ENCODE results near the gene AUTS2. TPM values are rescaled to one million over a fixed set of nuclear protein-coding genes. Genes with fewer than 3 reads are reported as not detected.

The AUTS2 gene
- total and polyA plus RNA-seq, 2 experiments from 2014 or later = 32.0 to 91.0 TPM

DNA sequence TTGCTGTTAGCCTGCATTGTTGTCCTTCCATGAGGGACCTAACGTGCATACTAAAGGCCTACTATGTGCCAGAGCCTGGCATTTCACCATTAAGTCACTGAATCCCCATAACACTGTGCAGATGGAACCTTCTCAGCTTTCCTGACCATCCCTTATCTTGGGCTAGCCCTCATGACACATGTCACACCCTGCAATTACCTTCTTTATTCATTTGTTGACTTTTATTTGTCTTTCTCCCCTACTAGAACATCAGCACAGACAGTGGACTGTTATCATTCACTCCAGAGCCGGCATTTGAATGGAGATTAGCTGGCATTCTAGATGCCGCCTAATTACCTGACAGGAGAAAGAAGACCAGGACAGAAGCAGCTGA lies 1062.5 kb downstream of the AUTS2 start:
- Histone ChIP-seq H3K4me1 (ENCODE audit: insufficient read depth) (peaks cover 11% of the 10 kb centered on the region; the same call in 1 of the 2 replicates), H3K36me3 (ENCODE audit: insufficient read depth) (no peaks in the 10 kb centered on the region), H3K4me2 (no peak overlapping the region), H4K20me1 (replicated peaks; ENCODE audit: insufficient read depth) (no peaks in the 10 kb centered on the region), H3K79me2 (replicated peaks; ENCODE audit: insufficient read depth) (no peaks in the 10 kb centered on the region), H3K4me3 (no peak overlapping the region), H2AFZ (no peak overlapping the region), H3F3A (replicated peaks; ENCODE audit: low read depth) (no peaks in the 10 kb centered on the region), H3K27me3 (ENCODE audit: insufficient read depth) (no peaks in the 10 kb centered on the region), H3K27ac (ENCODE audit: low read depth) (no peak overlapping the region), H3K9me2 (ENCODE audit: insufficient read depth) (no peaks in the 10 kb centered on the region)
- Mint-ChIP-seq H3K4me1 (peaks cover 30% of the 10 kb centered on the region), H3K27ac (no peak overlapping the region), H3K9me3 (no peaks in the 10 kb centered on the region), H3K27me3 (ENCODE audit: insufficient read depth, low read depth, poor library complexity) (peaks cover 4% of the 10 kb centered on the region), H3K4me3 (no peak overlapping the region), H3K36me3 (ENCODE audit: low read depth) (no peaks in the 10 kb centered on the region)
- TF ChIP-seq, protein P1, sequence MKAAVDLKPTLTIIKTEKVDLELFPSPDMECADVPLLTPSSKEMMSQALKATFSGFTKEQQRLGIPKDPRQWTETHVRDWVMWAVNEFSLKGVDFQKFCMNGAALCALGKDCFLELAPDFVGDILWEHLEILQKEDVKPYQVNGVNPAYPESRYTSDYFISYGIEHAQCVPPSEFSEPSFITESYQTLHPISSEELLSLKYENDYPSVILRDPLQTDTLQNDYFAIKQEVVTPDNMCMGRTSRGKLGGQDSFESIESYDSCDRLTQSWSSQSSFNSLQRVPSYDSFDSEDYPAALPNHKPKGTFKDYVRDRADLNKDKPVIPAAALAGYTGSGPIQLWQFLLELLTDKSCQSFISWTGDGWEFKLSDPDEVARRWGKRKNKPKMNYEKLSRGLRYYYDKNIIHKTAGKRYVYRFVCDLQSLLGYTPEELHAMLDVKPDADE (IDR thresholded peaks at IDR 0.05) = no peak
- TF ChIP-seq, protein P2, sequence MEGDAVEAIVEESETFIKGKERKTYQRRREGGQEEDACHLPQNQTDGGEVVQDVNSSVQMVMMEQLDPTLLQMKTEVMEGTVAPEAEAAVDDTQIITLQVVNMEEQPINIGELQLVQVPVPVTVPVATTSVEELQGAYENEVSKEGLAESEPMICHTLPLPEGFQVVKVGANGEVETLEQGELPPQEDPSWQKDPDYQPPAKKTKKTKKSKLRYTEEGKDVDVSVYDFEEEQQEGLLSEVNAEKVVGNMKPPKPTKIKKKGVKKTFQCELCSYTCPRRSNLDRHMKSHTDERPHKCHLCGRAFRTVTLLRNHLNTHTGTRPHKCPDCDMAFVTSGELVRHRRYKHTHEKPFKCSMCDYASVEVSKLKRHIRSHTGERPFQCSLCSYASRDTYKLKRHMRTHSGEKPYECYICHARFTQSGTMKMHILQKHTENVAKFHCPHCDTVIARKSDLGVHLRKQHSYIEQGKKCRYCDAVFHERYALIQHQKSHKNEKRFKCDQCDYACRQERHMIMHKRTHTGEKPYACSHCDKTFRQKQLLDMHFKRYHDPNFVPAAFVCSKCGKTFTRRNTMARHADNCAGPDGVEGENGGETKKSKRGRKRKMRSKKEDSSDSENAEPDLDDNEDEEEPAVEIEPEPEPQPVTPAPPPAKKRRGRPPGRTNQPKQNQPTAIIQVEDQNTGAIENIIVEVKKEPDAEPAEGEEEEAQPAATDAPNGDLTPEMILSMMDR (conservative IDR thresholded peaks at IDR 0.05; ENCODE audit: low read depth in 2 of 2) = no peak
- TF ChIP-seq POLR2AphosphoS5 (IDR thresholded peaks at IDR 0.05; ENCODE audit: low read depth) = no peak
- no peak for TF ChIP-seq ZNF331 (CRISPR knock-in tag; IDR thresholded peaks at IDR 0.05; ENCODE audit: low read depth)
- TF ChIP-seq STAT1 (IDR thresholded peaks at IDR 0.05; ENCODE audit: unreplicated experiment) = no peak
- TF ChIP-seq, protein P3, sequence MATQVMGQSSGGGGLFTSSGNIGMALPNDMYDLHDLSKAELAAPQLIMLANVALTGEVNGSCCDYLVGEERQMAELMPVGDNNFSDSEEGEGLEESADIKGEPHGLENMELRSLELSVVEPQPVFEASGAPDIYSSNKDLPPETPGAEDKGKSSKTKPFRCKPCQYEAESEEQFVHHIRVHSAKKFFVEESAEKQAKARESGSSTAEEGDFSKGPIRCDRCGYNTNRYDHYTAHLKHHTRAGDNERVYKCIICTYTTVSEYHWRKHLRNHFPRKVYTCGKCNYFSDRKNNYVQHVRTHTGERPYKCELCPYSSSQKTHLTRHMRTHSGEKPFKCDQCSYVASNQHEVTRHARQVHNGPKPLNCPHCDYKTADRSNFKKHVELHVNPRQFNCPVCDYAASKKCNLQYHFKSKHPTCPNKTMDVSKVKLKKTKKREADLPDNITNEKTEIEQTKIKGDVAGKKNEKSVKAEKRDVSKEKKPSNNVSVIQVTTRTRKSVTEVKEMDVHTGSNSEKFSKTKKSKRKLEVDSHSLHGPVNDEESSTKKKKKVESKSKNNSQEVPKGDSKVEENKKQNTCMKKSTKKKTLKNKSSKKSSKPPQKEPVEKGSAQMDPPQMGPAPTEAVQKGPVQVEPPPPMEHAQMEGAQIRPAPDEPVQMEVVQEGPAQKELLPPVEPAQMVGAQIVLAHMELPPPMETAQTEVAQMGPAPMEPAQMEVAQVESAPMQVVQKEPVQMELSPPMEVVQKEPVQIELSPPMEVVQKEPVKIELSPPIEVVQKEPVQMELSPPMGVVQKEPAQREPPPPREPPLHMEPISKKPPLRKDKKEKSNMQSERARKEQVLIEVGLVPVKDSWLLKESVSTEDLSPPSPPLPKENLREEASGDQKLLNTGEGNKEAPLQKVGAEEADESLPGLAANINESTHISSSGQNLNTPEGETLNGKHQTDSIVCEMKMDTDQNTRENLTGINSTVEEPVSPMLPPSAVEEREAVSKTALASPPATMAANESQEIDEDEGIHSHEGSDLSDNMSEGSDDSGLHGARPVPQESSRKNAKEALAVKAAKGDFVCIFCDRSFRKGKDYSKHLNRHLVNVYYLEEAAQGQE (IDR thresholded peaks at IDR 0.05; ENCODE audit: unreplicated experiment) = no peak
- TF ChIP-seq ZNF114 (CRISPR knock-in tag; IDR thresholded peaks at IDR 0.05) = no peak
- TF ChIP-seq EZH2 (IDR thresholded peaks at IDR 0.05; ENCODE audit: low read depth, unreplicated experiment) = no peak
- TF ChIP-seq CREB1 (CRISPR knock-in tag; IDR thresholded peaks at IDR 0.05; ENCODE audit: low read depth) = no peak
- TF ChIP-seq, protein P4, sequence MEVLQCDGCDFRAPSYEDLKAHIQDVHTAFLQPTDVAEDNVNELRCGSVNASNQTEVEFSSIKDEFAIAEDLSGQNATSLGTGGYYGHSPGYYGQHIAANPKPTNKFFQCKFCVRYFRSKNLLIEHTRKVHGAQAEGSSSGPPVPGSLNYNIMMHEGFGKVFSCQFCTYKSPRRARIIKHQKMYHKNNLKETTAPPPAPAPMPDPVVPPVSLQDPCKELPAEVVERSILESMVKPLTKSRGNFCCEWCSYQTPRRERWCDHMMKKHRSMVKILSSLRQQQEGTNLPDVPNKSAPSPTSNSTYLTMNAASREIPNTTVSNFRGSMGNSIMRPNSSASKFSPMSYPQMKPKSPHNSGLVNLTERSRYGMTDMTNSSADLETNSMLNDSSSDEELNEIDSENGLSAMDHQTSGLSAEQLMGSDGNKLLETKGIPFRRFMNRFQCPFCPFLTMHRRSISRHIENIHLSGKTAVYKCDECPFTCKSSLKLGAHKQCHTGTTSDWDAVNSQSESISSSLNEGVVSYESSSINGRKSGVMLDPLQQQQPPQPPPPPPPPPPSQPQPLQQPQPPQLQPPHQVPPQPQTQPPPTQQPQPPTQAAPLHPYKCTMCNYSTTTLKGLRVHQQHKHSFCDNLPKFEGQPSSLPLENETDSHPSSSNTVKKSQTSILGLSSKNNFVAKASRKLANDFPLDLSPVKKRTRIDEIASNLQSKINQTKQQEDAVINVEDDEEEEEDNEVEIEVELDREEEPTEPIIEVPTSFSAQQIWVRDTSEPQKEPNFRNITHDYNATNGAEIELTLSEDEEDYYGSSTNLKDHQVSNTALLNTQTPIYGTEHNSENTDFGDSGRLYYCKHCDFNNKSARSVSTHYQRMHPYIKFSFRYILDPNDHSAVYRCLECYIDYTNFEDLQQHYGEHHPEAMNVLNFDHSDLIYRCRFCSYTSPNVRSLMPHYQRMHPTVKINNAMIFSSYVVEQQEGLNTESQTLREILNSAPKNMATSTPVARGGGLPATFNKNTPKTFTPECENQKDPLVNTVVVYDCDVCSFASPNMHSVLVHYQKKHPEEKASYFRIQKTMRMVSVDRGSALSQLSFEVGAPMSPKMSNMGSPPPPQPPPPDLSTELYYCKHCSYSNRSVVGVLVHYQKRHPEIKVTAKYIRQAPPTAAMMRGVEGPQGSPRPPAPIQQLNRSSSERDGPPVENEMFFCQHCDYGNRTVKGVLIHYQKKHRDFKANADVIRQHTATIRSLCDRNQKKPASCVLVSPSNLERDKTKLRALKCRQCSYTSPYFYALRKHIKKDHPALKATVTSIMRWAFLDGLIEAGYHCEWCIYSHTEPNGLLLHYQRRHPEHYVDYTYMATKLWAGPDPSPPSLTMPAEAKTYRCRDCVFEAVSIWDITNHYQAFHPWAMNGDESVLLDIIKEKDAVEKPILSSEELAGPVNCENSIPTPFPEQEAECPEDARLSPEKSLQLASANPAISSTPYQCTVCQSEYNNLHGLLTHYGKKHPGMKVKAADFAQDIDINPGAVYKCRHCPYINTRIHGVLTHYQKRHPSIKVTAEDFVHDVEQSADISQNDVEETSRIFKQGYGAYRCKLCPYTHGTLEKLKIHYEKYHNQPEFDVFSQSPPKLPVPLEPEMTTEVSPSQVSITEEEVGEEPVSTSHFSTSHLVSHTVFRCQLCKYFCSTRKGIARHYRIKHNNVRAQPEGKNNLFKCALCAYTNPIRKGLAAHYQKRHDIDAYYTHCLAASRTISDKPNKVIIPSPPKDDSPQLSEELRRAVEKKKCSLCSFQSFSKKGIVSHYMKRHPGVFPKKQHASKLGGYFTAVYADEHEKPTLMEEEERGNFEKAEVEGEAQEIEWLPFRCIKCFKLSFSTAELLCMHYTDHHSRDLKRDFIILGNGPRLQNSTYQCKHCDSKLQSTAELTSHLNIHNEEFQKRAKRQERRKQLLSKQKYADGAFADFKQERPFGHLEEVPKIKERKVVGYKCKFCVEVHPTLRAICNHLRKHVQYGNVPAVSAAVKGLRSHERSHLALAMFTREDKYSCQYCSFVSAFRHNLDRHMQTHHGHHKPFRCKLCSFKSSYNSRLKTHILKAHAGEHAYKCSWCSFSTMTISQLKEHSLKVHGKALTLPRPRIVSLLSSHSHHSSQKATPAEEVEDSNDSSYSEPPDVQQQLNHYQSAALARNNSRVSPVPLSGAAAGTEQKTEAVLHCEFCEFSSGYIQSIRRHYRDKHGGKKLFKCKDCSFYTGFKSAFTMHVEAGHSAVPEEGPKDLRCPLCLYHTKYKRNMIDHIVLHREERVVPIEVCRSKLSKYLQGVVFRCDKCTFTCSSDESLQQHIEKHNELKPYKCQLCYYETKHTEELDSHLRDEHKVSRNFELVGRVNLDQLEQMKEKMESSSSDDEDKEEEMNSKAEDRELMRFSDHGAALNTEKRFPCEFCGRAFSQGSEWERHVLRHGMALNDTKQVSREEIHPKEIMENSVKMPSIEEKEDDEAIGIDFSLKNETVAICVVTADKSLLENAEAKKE (CRISPR knock-in tag; IDR thresholded peaks at IDR 0.05) = no peak
- TF ChIP-seq EZH2phosphoT487 (IDR thresholded peaks at IDR 0.05; ENCODE audit: unreplicated experiment) = no peak
- no peak for TF ChIP-seq NANOG (IDR thresholded peaks at IDR 0.05; ENCODE audit: borderline replicate concordance)
- TF ChIP-seq JUNB (IDR thresholded peaks at IDR 0.05; ENCODE audit: unreplicated experiment) = no peak
- DNase-seq (ENCODE audit: low spot score) = no peak
- peak; percentile 24; the same call in 2 of the 3 replicates for ATAC-seq

Measured in GM23338 (cell line).